GM23338 (cell line): ENCODE data around the gene FAM209B. TPM values are rescaled to one million over a fixed set of nuclear protein-coding genes. Genes with fewer than 3 reads are reported as not detected.

Source experiments
- ATAC-seq: fragments of 200-7000 bp; cut with Tn5 transposase; 3 replicates; pipeline ENCODE4 v1.9.1; 2020
- DNase-seq: peaks from one replicate; pipeline ENCODE4 v3.0.0-alpha.2; 2015; ENCODE audit warnings: low spot score
- H2AFZ ChIP-seq: fragments of 200-600 bp; sonication (generic); 2 replicates; pipeline ENCODE4 v1.8.0; 2016; ENCODE audit warnings: antibody characterized with exemption, mild to moderate bottlenecking, moderate library complexity
- H3F3A ChIP-seq: fragments of 200-600 bp; sonication (generic); replicated peaks from 2 replicates; pipeline ENCODE4 v1.8.0; 2017; ENCODE audit warnings: antibody characterized with exemption, mixed run types, low read depth
- H3K27ac ChIP-seq: fragments of 200-600 bp; sonication (generic); 2 replicates; pipeline ENCODE4 v1.6.1; 2016; ENCODE audit warnings: low read depth
- H3K27me3 ChIP-seq: fragments of 200-600 bp; sonication (generic); 2 replicates; pipeline ENCODE4 v1.8.0; 2016; ENCODE audit warnings: mild to moderate bottlenecking, mixed run types, moderate library complexity; ENCODE audit not compliant: insufficient read depth
- H3K36me3 ChIP-seq: fragments of 200-600 bp; sonication (generic); 2 replicates; pipeline ENCODE4 v1.8.0; 2016; ENCODE audit warnings: mild to moderate bottlenecking; ENCODE audit not compliant: insufficient read depth
- H3K4me1 ChIP-seq: fragments of 200-600 bp; sonication (generic); 2 replicates; pipeline ENCODE4 v1.8.0; 2016; ENCODE audit warnings: mild to moderate bottlenecking, moderate library complexity; ENCODE audit not compliant: insufficient read depth
- H3K4me2 ChIP-seq: fragments of 200-600 bp; sonication (generic); 2 replicates; pipeline ENCODE4 v1.7.1; 2017; ENCODE audit warnings: mixed run types
- H3K4me3 ChIP-seq: fragments of 200-600 bp; sonication (generic); 2 replicates; pipeline ENCODE4 v1.6.1; 2016; ENCODE audit warnings: mixed run types
- H3K79me2 ChIP-seq: fragments of 200-600 bp; sonication (generic); replicated peaks from 2 replicates; pipeline ENCODE4 v1.8.0; 2017; ENCODE audit warnings: mild to moderate bottlenecking; ENCODE audit not compliant: insufficient read depth
- H3K9me2 ChIP-seq: fragments of 200-600 bp; sonication (generic); 2 replicates; pipeline ENCODE4 v1.8.0; 2017; ENCODE audit not compliant: insufficient read depth
- H4K20me1 ChIP-seq: fragments of 200-600 bp; sonication (generic); replicated peaks from 2 replicates; pipeline ENCODE4 v1.8.0; 2017; ENCODE audit warnings: mild to moderate bottlenecking; ENCODE audit not compliant: insufficient read depth
- H3K27ac Mint-ChIP-seq: 2 replicates; pipeline ENCODE4 v1.8.0; 2020; ENCODE audit warnings: inconsistent platforms, mild to moderate bottlenecking, moderate library complexity, mixed read lengths
- H3K27me3 Mint-ChIP-seq: 3 replicates; pipeline ENCODE4 v1.8.0; 2022; ENCODE audit warnings: low read depth, mild to moderate bottlenecking, moderate library complexity, mixed read lengths, inconsistent platforms; ENCODE audit not compliant: insufficient read depth, poor library complexity
- H3K36me3 Mint-ChIP-seq: 3 replicates; pipeline ENCODE4 v1.8.0; 2021; ENCODE audit warnings: low read depth, mild to moderate bottlenecking, inconsistent platforms, moderate library complexity, mixed read lengths
- H3K4me1 Mint-ChIP-seq: 3 replicates; pipeline ENCODE4 v1.8.0; 2020; ENCODE audit warnings: mild to moderate bottlenecking, inconsistent platforms, mixed read lengths
- H3K4me3 Mint-ChIP-seq: 3 replicates; pipeline ENCODE4 v1.8.0; 2021; ENCODE audit warnings: moderate library complexity, mild to moderate bottlenecking, inconsistent platforms, mixed read lengths
- H3K9me3 Mint-ChIP-seq: 3 replicates; pipeline ENCODE4 v1.8.0; 2020; ENCODE audit warnings: moderate library complexity, mild to moderate bottlenecking, inconsistent platforms, mixed read lengths
- CREB1 ChIP-seq: fragments of 250-450 bp; sonication (Bioruptor Pico); IDR thresholded peaks from 2 replicates; pipeline ENCODE4 v1.5.0; 2020; ENCODE audit warnings: low read depth, mild to moderate bottlenecking, moderate library complexity
- CTCF ChIP-seq, 2 experiments: fragments of 200-600 bp in 1 of 2; sonication (generic) in 1 of 2; conservative IDR thresholded peaks; 2 replicates each; pipeline versions ENCODE4 v1.5.1 to v1.6.1; 2016 to 2017; ENCODE audit warnings: antibody characterized with exemption in 2 of 2, low read depth in 2 of 2, mild to moderate bottlenecking in 2 of 2, moderate library complexity in 1 of 2
- ETS1 ChIP-seq: IDR thresholded peaks from 2 replicates; pipeline ENCODE4 v1.6.1; 2016; ENCODE audit warnings: antibody characterized with exemption
- EZH2 ChIP-seq: fragments of 200-600 bp; sonication (generic); IDR thresholded peaks from one replicate; pipeline ENCODE4 v1.8.0; 2017; ENCODE audit warnings: antibody characterized with exemption, mild to moderate bottlenecking, low read depth; ENCODE audit not compliant: unreplicated experiment
- EZH2phosphoT487 ChIP-seq: fragments of 200-600 bp; sonication (generic); IDR thresholded peaks from one replicate; pipeline ENCODE4 v1.8.1; 2018; ENCODE audit warnings: antibody characterized with exemption; ENCODE audit not compliant: unreplicated experiment
- JUNB ChIP-seq: IDR thresholded peaks from one replicate; pipeline ENCODE4 v1.6.1; 2016; ENCODE audit warnings: antibody characterized with exemption; ENCODE audit not compliant: unreplicated experiment
- NANOG ChIP-seq: IDR thresholded peaks from 2 replicates; pipeline ENCODE4 v1.6.1; 2016; ENCODE audit warnings: antibody characterized with exemption, borderline replicate concordance
- POLR2AphosphoS5 ChIP-seq: IDR thresholded peaks from 2 replicates; pipeline ENCODE4 v1.6.1; 2016; ENCODE audit warnings: antibody characterized with exemption, low read depth
- REST ChIP-seq: IDR thresholded peaks from one replicate; pipeline ENCODE4 v1.6.1; 2018; ENCODE audit warnings: antibody characterized with exemption; ENCODE audit not compliant: unreplicated experiment
- STAT1 ChIP-seq: IDR thresholded peaks from one replicate; pipeline ENCODE4 v1.6.1; 2016; ENCODE audit warnings: antibody characterized with exemption; ENCODE audit not compliant: unreplicated experiment
- ZNF114 ChIP-seq: fragments of 250-450 bp; sonication (Bioruptor Pico); IDR thresholded peaks from 2 replicates; pipeline ENCODE4 v1.5.0; 2020; ENCODE audit warnings: mild to moderate bottlenecking, moderate library complexity
- ZNF331 ChIP-seq: fragments of 250-450 bp; sonication (Bioruptor Pico); IDR thresholded peaks from 2 replicates; pipeline ENCODE4 v1.5.0; 2020; ENCODE audit warnings: low read depth, mild to moderate bottlenecking, moderate library complexity
- polyA plus RNA-seq: library from polyadenylated mRNA; unstranded; fragments of >200 nt; fragmentation: Nextera tagmentation; extraction: Ambion mirVana; gene quantifications from 2 replicates; pipeline ENCODE4 v1.2.1, GENCODE V29; 2016
- total RNA-seq: library from RNA; depleted of rRNA; stranded (reverse); fragments of >200 nt; shearing (Covaris generic); gene quantifications from 2 replicates; pipeline ENCODE4 v1.2.3, GENCODE V29; 2014
- TF ChIP-seq, protein P1 (sequence below): fragments of 250-450 bp; sonication (Bioruptor Pico); IDR thresholded peaks from 2 replicates; pipeline ENCODE4 v1.5.0; 2020; ENCODE audit warnings: mild to moderate bottlenecking, moderate library complexity

The FAM209B gene
- total and polyA plus RNA-seq, 2 experiments from 2014 or later = 1.1 TPM; not detected in 1

- Mint-ChIP-seq H3K27me3 (no peaks in the 10 kb centered on the region), H3K27ac (no peak overlapping the region), H3K36me3 (peaks cover 18% of the 10 kb centered on the region), H3K9me3 (no peaks in the 10 kb centered on the region), H3K4me1 (no peaks in the 10 kb centered on the region), H3K4me3 (no peak overlapping the region)
- no peaks in the 10 kb centered on the region for H3K9me2 ChIP-seq
- no peak for TF ChIP-seq EZH2
- TF ChIP-seq ETS1 = no peak
- TF ChIP-seq CTCF (conservative IDR thresholded peaks at IDR 0.05; ENCODE audit: low read depth in 2 of 2) = no peak
- no peak for TF ChIP-seq CREB1 (CRISPR knock-in tag)
- TF ChIP-seq, protein P1, sequence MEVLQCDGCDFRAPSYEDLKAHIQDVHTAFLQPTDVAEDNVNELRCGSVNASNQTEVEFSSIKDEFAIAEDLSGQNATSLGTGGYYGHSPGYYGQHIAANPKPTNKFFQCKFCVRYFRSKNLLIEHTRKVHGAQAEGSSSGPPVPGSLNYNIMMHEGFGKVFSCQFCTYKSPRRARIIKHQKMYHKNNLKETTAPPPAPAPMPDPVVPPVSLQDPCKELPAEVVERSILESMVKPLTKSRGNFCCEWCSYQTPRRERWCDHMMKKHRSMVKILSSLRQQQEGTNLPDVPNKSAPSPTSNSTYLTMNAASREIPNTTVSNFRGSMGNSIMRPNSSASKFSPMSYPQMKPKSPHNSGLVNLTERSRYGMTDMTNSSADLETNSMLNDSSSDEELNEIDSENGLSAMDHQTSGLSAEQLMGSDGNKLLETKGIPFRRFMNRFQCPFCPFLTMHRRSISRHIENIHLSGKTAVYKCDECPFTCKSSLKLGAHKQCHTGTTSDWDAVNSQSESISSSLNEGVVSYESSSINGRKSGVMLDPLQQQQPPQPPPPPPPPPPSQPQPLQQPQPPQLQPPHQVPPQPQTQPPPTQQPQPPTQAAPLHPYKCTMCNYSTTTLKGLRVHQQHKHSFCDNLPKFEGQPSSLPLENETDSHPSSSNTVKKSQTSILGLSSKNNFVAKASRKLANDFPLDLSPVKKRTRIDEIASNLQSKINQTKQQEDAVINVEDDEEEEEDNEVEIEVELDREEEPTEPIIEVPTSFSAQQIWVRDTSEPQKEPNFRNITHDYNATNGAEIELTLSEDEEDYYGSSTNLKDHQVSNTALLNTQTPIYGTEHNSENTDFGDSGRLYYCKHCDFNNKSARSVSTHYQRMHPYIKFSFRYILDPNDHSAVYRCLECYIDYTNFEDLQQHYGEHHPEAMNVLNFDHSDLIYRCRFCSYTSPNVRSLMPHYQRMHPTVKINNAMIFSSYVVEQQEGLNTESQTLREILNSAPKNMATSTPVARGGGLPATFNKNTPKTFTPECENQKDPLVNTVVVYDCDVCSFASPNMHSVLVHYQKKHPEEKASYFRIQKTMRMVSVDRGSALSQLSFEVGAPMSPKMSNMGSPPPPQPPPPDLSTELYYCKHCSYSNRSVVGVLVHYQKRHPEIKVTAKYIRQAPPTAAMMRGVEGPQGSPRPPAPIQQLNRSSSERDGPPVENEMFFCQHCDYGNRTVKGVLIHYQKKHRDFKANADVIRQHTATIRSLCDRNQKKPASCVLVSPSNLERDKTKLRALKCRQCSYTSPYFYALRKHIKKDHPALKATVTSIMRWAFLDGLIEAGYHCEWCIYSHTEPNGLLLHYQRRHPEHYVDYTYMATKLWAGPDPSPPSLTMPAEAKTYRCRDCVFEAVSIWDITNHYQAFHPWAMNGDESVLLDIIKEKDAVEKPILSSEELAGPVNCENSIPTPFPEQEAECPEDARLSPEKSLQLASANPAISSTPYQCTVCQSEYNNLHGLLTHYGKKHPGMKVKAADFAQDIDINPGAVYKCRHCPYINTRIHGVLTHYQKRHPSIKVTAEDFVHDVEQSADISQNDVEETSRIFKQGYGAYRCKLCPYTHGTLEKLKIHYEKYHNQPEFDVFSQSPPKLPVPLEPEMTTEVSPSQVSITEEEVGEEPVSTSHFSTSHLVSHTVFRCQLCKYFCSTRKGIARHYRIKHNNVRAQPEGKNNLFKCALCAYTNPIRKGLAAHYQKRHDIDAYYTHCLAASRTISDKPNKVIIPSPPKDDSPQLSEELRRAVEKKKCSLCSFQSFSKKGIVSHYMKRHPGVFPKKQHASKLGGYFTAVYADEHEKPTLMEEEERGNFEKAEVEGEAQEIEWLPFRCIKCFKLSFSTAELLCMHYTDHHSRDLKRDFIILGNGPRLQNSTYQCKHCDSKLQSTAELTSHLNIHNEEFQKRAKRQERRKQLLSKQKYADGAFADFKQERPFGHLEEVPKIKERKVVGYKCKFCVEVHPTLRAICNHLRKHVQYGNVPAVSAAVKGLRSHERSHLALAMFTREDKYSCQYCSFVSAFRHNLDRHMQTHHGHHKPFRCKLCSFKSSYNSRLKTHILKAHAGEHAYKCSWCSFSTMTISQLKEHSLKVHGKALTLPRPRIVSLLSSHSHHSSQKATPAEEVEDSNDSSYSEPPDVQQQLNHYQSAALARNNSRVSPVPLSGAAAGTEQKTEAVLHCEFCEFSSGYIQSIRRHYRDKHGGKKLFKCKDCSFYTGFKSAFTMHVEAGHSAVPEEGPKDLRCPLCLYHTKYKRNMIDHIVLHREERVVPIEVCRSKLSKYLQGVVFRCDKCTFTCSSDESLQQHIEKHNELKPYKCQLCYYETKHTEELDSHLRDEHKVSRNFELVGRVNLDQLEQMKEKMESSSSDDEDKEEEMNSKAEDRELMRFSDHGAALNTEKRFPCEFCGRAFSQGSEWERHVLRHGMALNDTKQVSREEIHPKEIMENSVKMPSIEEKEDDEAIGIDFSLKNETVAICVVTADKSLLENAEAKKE = no peak
- no peak for TF ChIP-seq ZNF114 (CRISPR knock-in tag)
- TF ChIP-seq ZNF331 (CRISPR knock-in tag) = no peak
- no peak for TF ChIP-seq POLR2AphosphoS5
- TF ChIP-seq STAT1 = no peak
- TF ChIP-seq EZH2phosphoT487 = no peak
- TF ChIP-seq NANOG = no peak
- TF ChIP-seq REST = no peak
- no peak for TF ChIP-seq JUNB
- no peak overlapping the region for H2AFZ ChIP-seq
- H3K4me1 ChIP-seq = no peaks in the 10 kb centered on the region
- no peak overlapping the region for H3K4me2 ChIP-seq
- H3K79me2 ChIP-seq = no peaks in the 10 kb centered on the region
- H3K4me3 ChIP-seq = no peak overlapping the region
- peaks cover 5% of the 10 kb centered on the region for H3K36me3 ChIP-seq
- peaks cover 8% of the 10 kb centered on the region; the same call in 1 of the 2 replicates for H4K20me1 ChIP-seq
- H3K27me3 ChIP-seq = no peaks in the 10 kb centered on the region
- no peak for ATAC-seq
- H3F3A ChIP-seq = no peaks in the 10 kb centered on the region
- DNase-seq = peak; percentile 4
- no peak overlapping the region for H3K27ac ChIP-seq
Measured at GRCh38 chr20:56513161-56514150, 19.6 kb upstream of the FAM209B start.
